H1 (cell line): ENCODE data around the gene HELZ2. TPM values are rescaled to one million over a fixed set of nuclear protein-coding genes. Genes with fewer than 3 reads are reported as not detected.
A peak's percentile ranks its signal among the peaks of the same experiment; 100 is the strongest.

ENCODE experiments used
- CTCF ChIA-PET: fragments of 300-600 bp; sonication (Branson Sonifier 250); formaldehyde crosslinking; loops from one replicate; lab custom pipeline; 2021; ENCODE audit not compliant: partially characterized antibody; lab: Charles Lee
- POLR2A ChIA-PET: fragments of 300-600 bp; sonication (Branson Sonifier 250); formaldehyde crosslinking; loops from one replicate; lab custom pipeline; 2021; ENCODE audit warnings: inconsistent platforms; ENCODE audit not compliant: partially characterized antibody; lab: Charles Lee
- DNase-seq, 2 experiments: peaks; one replicate each; pipeline versions ENCODE4 v3.0.0 to v3.0.0-alpha.2; 2010 to 2022; ENCODE audit warnings: low spot score in 2 of 2, low read depth in 1 of 2, mixed read lengths in 1 of 2
- FAIRE-seq: peaks from 2 replicates; lab custom pipeline; 2011; peaks lifted over from hg19 to GRCh38; lab: Jason Lieb, UNC
- H2AFZ ChIP-seq: 2 replicates; pipeline ENCODE4 v1.8.1; 2012; ENCODE audit warnings: low read length, inconsistent platforms
- H2AK5ac ChIP-seq: 2 replicates; pipeline ENCODE4 v1.6.1; 2013; ENCODE audit warnings: low read depth, low read length
- H2BK120ac ChIP-seq: replicated peaks from 2 replicates; pipeline ENCODE3; 2013; ENCODE audit warnings: low read depth, low read length, inconsistent platforms
- H2BK12ac ChIP-seq: 2 replicates; pipeline ENCODE4 v1.6.1; 2013; ENCODE audit warnings: low read depth, low read length
- H2BK15ac ChIP-seq: 2 replicates; pipeline ENCODE4 v1.6.1; 2013; ENCODE audit warnings: low read length
- H2BK20ac ChIP-seq: 2 replicates; pipeline ENCODE4 v1.6.1; 2013; ENCODE audit warnings: low read length
- H2BK5ac ChIP-seq: 2 replicates; pipeline ENCODE4 v1.6.1; 2013; ENCODE audit warnings: low read depth, low read length
- H3K14ac ChIP-seq: 2 replicates; pipeline ENCODE4 v1.6.1; 2013; ENCODE audit warnings: inconsistent platforms; ENCODE audit not compliant: insufficient read length
- H3K18ac ChIP-seq: 2 replicates; pipeline ENCODE4 v1.6.1; 2013; ENCODE audit warnings: low read length; ENCODE audit errors: extremely low read depth
- H3K23ac ChIP-seq: 2 replicates; pipeline ENCODE4 v1.6.1; 2013; ENCODE audit warnings: inconsistent platforms; ENCODE audit not compliant: insufficient read length
- H3K23me2 ChIP-seq: 2 replicates; pipeline ENCODE4 v1.6.1; 2013; ENCODE audit warnings: low read depth, low read length
- H3K27ac ChIP-seq: 2 replicates; pipeline ENCODE4 v1.6.1; 2011; ENCODE audit warnings: low read depth, low read length, inconsistent platforms
- H3K27me3 ChIP-seq, 4 experiments: replicated peaks in 1 of 4; 1 replicate in 1 of 4; 2 replicates in 3 of 4; pipeline versions ENCODE4 v1.6.1 to v1.8.1; 2011 to 2013; ENCODE audit warnings: low read length in 3 of 4, mild to moderate bottlenecking in 3 of 4, inconsistent platforms in 2 of 4, mixed read lengths in 2 of 4, moderate library complexity in 1 of 4; ENCODE audit not compliant: control insufficient read depth in 3 of 4, insufficient read depth in 3 of 4; ENCODE audit errors: extremely low read depth in 1 of 4
- H3K36me3 ChIP-seq, 4 experiments: 2 replicates each; pipeline versions ENCODE4 v1.6.1 to v1.8.1; 2011 to 2013; ENCODE audit warnings: mild to moderate bottlenecking in 4 of 4, low read length in 3 of 4, moderate library complexity in 2 of 4, control low read depth in 1 of 4, inconsistent platforms in 1 of 4; ENCODE audit not compliant: insufficient read depth in 4 of 4, control insufficient read depth in 2 of 4
- H3K4ac ChIP-seq: replicated peaks from 2 replicates; pipeline ENCODE3; 2013; ENCODE audit warnings: low read length, low read depth, mixed read lengths, inconsistent platforms; ENCODE audit not compliant: insufficient read length
- H3K4me1 ChIP-seq, 4 experiments: replicated peaks in 1 of 4; 1 replicate in 1 of 4; 2 replicates in 3 of 4; pipeline versions ENCODE4 v1.6.1 to v1.8.1; 2011 to 2013; ENCODE audit warnings: low read length in 3 of 4, inconsistent platforms in 2 of 4, mixed read lengths in 1 of 4; ENCODE audit not compliant: insufficient read depth in 4 of 4, control insufficient read depth in 3 of 4
- H3K4me2 ChIP-seq, 2 experiments: 2 replicates each; pipeline versions ENCODE4 v1.6.1 to v1.8.1; 2011 to 2013; ENCODE audit warnings: low read depth in 2 of 2, low read length in 2 of 2, control low read depth in 1 of 2, inconsistent platforms in 1 of 2, mild to moderate bottlenecking in 1 of 2; ENCODE audit not compliant: insufficient read depth in 1 of 2
- H3K4me3 ChIP-seq, 4 experiments: fragments of 200-600, 300-600 bp in 1 of 4; sonication (generic), shearing (Covaris generic), sonication (Bioruptor Twin) in 1 of 4; 2 replicates each; pipeline versions ENCODE4 v1.5.1 to v1.8.1; 2011 to 2016; ENCODE audit warnings: low read length in 4 of 4, low read depth in 3 of 4, control low read depth in 2 of 4, inconsistent platforms in 2 of 4, mild to moderate bottlenecking in 2 of 4, mixed read lengths in 1 of 4, moderate library complexity in 1 of 4; ENCODE audit not compliant: insufficient read depth in 2 of 4; ENCODE audit errors: extremely low read depth in 1 of 4
- H3K56ac ChIP-seq: replicated peaks from 2 replicates; pipeline ENCODE3; 2013; ENCODE audit warnings: low read depth, mild to moderate bottlenecking, mixed read lengths, low read length, inconsistent platforms; ENCODE audit not compliant: insufficient read length
- H3K79me1 ChIP-seq: 2 replicates; pipeline ENCODE4 v1.6.1; 2013; ENCODE audit warnings: low read depth, low read length, control low read depth
- H3K79me2 ChIP-seq, 2 experiments: 2 replicates each; pipeline versions ENCODE4 v1.6.1 to v1.8.1; 2012 to 2013; ENCODE audit warnings: low read length in 2 of 2, mild to moderate bottlenecking in 2 of 2, inconsistent platforms in 1 of 2; ENCODE audit not compliant: insufficient read depth in 2 of 2, control insufficient read depth in 1 of 2
- H3K9ac ChIP-seq, 4 experiments: replicated peaks in 1 of 4; 1 replicate in 1 of 4; 2 replicates in 3 of 4; pipeline versions ENCODE4 v1.6.1 to v1.8.1; 2011 to 2013; ENCODE audit warnings: low read depth in 3 of 4, low read length in 3 of 4, control low read depth in 2 of 4, mild to moderate bottlenecking in 2 of 4, moderate library complexity in 2 of 4, inconsistent platforms in 1 of 4; ENCODE audit errors: extremely low read depth in 1 of 4
- H3K9me3 ChIP-seq, 2 experiments: 2 replicates each; pipeline versions ENCODE4 v1.6.1 to v1.8.1; 2012 to 2013; ENCODE audit warnings: mild to moderate bottlenecking in 2 of 2, moderate library complexity in 2 of 2, control low read depth in 1 of 2, inconsistent platforms in 1 of 2, low read depth in 1 of 2, low read length in 1 of 2, mixed read lengths in 1 of 2; ENCODE audit not compliant: insufficient read depth in 2 of 2
- H4K20me1 ChIP-seq, 2 experiments: replicated peaks in 1 of 2; 2 replicates each; pipeline versions ENCODE3 to v1.8.1; 2011 to 2013; ENCODE audit warnings: inconsistent platforms in 2 of 2, low read length in 2 of 2, mild to moderate bottlenecking in 1 of 2; ENCODE audit not compliant: insufficient read depth in 2 of 2, control insufficient read depth in 1 of 2
- H4K5ac ChIP-seq: 2 replicates; pipeline ENCODE4 v1.6.1; 2013; ENCODE audit warnings: low read length, low read depth, mixed read lengths, inconsistent platforms; ENCODE audit not compliant: insufficient read length
- H4K8ac ChIP-seq: 2 replicates; pipeline ENCODE4 v1.8.0; 2013; ENCODE audit warnings: mild to moderate bottlenecking, moderate library complexity, low read length, inconsistent platforms; ENCODE audit not compliant: insufficient read depth; ENCODE audit errors: extremely low read depth
- H4K91ac ChIP-seq: replicated peaks from 2 replicates; pipeline ENCODE3; 2013; ENCODE audit warnings: low read length, mixed read lengths, inconsistent platforms; ENCODE audit not compliant: insufficient read length
- KDM4A ChIP-seq: IDR thresholded peaks from one replicate; pipeline ENCODE4 v1.7.1; 2012; ENCODE audit warnings: low read depth, mild to moderate bottlenecking, moderate library complexity, low read length, inconsistent platforms; ENCODE audit not compliant: severe bottlenecking
- SIRT6 ChIP-seq: IDR thresholded peaks from one replicate; pipeline ENCODE4 v1.7.1; 2012; ENCODE audit warnings: low read length, inconsistent platforms
- WGBS, 2 experiments: shearing (Covaris generic) in 1 of 2; methylation state at CpG; one replicate each; pipeline versions ENCODE4 v1.1.6 to v1.1.7; 2013 to 2015; ENCODE audit warnings: low lambda C conversion rate in 2 of 2, mixed read lengths in 2 of 2, inconsistent platforms in 1 of 2, low coverage in 1 of 2, missing lambda C conversion rate in 1 of 2; ENCODE audit not compliant: insufficient replicate concordance in 2 of 2, insufficient coverage in 1 of 2, insufficient read length in 1 of 2; ENCODE audit errors: extremely low coverage in 1 of 2, missing lambda C conversion rate in 1 of 2; 5-methylcytosine and 5-hydroxymethylcytosine counted together
- polyA plus RNA-seq, 7 experiments: library from polyadenylated mRNA; depleted of rRNA in 3 of 7; stranded (reverse) in 5 of 7; unstranded in 2 of 7; fragments of >200 nt in 5 of 7; fragments of 200-250 nt in 2 of 7; gene quantifications; 1 replicate in 5 of 7; 2 replicates in 1 of 7; 4 replicates in 1 of 7; pipeline versions ENCODE4 v1.2.1 to v1.2.3, GENCODE V29; 2011 to 2013; ENCODE audit warnings: missing spikeins in 2 of 7, mixed read lengths in 2 of 7
- total RNA-seq: library from RNA; stranded (reverse); fragmentation: NEBNext Ultra II Directional; extraction: Animal tissue kit (Norgen Biotek cat#: 25700); gene quantifications from 2 replicates; pipeline ENCODE4 v1.2.1, GENCODE V29; 2021

The HELZ2 gene
- total and polyA plus RNA-seq, 2 of the 8 experiments (the other 6 are each of a cell fraction or from before 2014, with no cell fraction given) = 7.9 to 17.5 TPM

DNA sequence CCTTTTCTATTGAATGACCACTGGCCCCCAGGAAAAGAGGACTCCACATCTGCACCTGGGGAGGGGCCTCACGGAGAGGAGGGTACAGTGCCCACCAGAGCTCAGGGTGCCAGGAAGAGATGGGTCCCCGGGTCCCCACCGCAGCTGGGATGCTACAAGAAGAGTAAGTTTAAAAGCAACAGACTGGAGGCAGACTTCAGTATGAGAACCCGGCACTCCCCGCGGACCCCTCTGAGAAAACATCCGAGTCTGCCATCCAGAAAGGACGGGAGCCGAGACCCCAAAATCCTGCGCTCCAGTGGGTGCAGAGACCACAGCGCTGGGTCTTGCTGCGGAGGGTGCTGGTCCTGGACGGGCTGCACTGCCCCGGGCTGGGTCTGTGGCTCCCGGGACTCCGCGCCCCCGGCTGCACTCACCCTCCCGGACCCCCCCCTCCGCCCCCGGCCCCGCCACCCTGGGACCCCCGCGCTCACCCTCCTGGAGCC is 350 bp downstream of the HELZ2 start:
- Histone ChIP-seq H3K4me2 (peak overlapping the region; percentile 63 to 95), H3K4me3 (peak overlapping the region; percentile 32 to 77 (median 61)), H4K8ac (no peak overlapping the region), H3K14ac (no peak overlapping the region), H3K36me3 (no peaks in the 10 kb centered on the region), H3K23ac (no peak overlapping the region), H3K9me3 (no peaks in the 10 kb centered on the region), H2AFZ (no peak overlapping the region), H2BK15ac (no peak overlapping the region), H3K23me2 (no peaks in the 10 kb centered on the region; the same call in 1 of the 2 replicates), H3K4me1 (peaks cover 0 to 6% (median 6%) of the 10 kb centered on the region in 4 experiments; a peak in 6 of 7 replicates), H3K27ac (no peak overlapping the region), H3K79me2 (no peaks in the 10 kb centered on the region), H2BK12ac (no peak overlapping the region), H3K18ac (no peak overlapping the region; the same call in 1 of the 2 replicates), H4K91ac (no peak overlapping the region), H2BK120ac (no peak overlapping the region), H2AK5ac (no peak overlapping the region), H3K27me3 (no peaks in the 10 kb centered on the region; a peak in 1 of 7 replicates), H2BK5ac (no peak overlapping the region), H3K56ac (no peak overlapping the region), H2BK20ac (no peak overlapping the region), H3K9ac (peak overlapping the region in 3 of 4 experiments; percentile 25 to 47 (median 46); a peak in 4 of 7 replicates), H4K20me1 (peaks cover 0 to 3% of the 10 kb centered on the region in 2 experiments), H3K79me1 (no peaks in the 10 kb centered on the region), H3K4ac (no peak overlapping the region), H4K5ac (no peak overlapping the region)
- FAIRE-seq (no peak), DNase-seq (no peak)
- TF ChIP-seq SIRT6 (no peak), KDM4A (peak; percentile 22)
- CTCF ChIA-PET = interaction anchor here (0.9 to 3.2 kb wide), 8 partner anchors 9 to 69 kb away, joined by 3 to 20 read pairs (median 4); partner anchors contain the start of gene PTK6
- POLR2A ChIA-PET = interaction anchor here (0.9 to 3.0 kb wide), 3 partner anchors 8 to 54 kb away, joined by 4 to 12 read pairs (median 5); partner anchors contain the start of gene GMEB2
- WGBS, 2 experiments = 11% methylated on average over 12 of the region's 24 CpGs; no CpG with 5 or more reads in 1 of the 2 experiments
